HepG2 (cell line): ENCODE results near the gene MRPL28. TPM values are rescaled to one million over a fixed set of nuclear protein-coding genes. Genes with fewer than 3 reads are reported as not detected.

Experiments used
- GATAD1 ChIP-seq: IDR thresholded peaks from 2 replicates; pipeline ENCODE4 v1.6.1; 2016; ENCODE audit warnings: missing genetic modification reagents, missing compliant biosample characterization
- NONO ChIP-seq, 2 experiments: fragments of 450-650 bp in 1 of 2; sonication (generic) in 1 of 2; formaldehyde crosslinking in 1 of 2; IDR thresholded peaks in 1 of 2; conservative IDR thresholded peaks in 1 of 2; 2 replicates each; pipeline versions ENCODE4 v1.6.1 to v1.8.0; 2017 to 2022; ENCODE audit warnings: mild to moderate bottlenecking in 1 of 2, missing genetic modification reagents in 1 of 2, moderate library complexity in 1 of 2
- RBAK ChIP-seq: sonication (generic); formaldehyde crosslinking; IDR thresholded peaks from 2 replicates; pipeline ENCODE4 v1.5.1; 2020; ENCODE audit warnings: mild to moderate bottlenecking, missing genetic modification reagents
- RORA ChIP-seq: sonication (generic); formaldehyde crosslinking; IDR thresholded peaks from 2 replicates; pipeline ENCODE4 v1.5.0; 2020; ENCODE audit warnings: mild to moderate bottlenecking, missing genetic modification reagents, moderate library complexity
- SPEN ChIP-seq: sonication (generic); formaldehyde crosslinking; IDR thresholded peaks from 2 replicates; pipeline ENCODE4 v1.5.1; 2020; ENCODE audit warnings: low read depth, mild to moderate bottlenecking, missing genetic modification reagents
- ZBTB40 ChIP-seq, 2 experiments: fragments of 450-650 bp in 1 of 2; sonication (generic) in 1 of 2; formaldehyde crosslinking in 1 of 2; IDR thresholded peaks; 2 replicates each; pipeline versions ENCODE4 v1.6.1 to v1.8.0; 2016 to 2022; ENCODE audit warnings: antibody characterized with exemption in 1 of 2, mild to moderate bottlenecking in 1 of 2, missing genetic modification reagents in 1 of 2
- ZSCAN21 ChIP-seq: sonication (generic); formaldehyde crosslinking; IDR thresholded peaks from 2 replicates; pipeline ENCODE4 v1.8.0; 2022; ENCODE audit warnings: mild to moderate bottlenecking, missing genetic modification reagents, moderate library complexity, borderline replicate concordance
- polyA plus RNA-seq, 8 experiments: library from polyadenylated mRNA; depleted of rRNA in 3 of 8; stranded (reverse) in 7 of 8; unstranded in 1 of 8; fragments of >200 nt; fragmentation: Illumina TruSeq in 4 of 8; extraction: Trizol in 4 of 8; gene quantifications; 2 replicates each; pipeline versions ENCODE4 v1.2.1 to v1.2.3, GENCODE V29; 2011 to 2016; ENCODE audit warnings: low read depth in 4 of 8, missing spikeins in 1 of 8, mixed read lengths in 1 of 8; ENCODE audit not compliant: insufficient read depth in 1 of 8
- total RNA-seq, 5 experiments: library from RNA; depleted of rRNA; stranded (reverse); fragments of >200 nt; fragmentation: Illumina TruSeq; extraction: Trizol; gene quantifications; 2 replicates each; pipeline ENCODE4 v1.2.3, GENCODE V29; 2016; ENCODE audit warnings: low read depth in 1 of 5
- TF ChIP-seq, protein P1 (sequence below): sonication (generic); formaldehyde crosslinking; IDR thresholded peaks from 2 replicates; pipeline ENCODE4 v1.9.0; 2021; ENCODE audit warnings: mild to moderate bottlenecking, missing genetic modification reagents

Gene MRPL28
- total and polyA plus RNA-seq, 2 of the 13 experiments (the other 11 are each of a cell fraction or from before 2014, with no cell fraction given), result 114 to 135 TPM

DNA sequence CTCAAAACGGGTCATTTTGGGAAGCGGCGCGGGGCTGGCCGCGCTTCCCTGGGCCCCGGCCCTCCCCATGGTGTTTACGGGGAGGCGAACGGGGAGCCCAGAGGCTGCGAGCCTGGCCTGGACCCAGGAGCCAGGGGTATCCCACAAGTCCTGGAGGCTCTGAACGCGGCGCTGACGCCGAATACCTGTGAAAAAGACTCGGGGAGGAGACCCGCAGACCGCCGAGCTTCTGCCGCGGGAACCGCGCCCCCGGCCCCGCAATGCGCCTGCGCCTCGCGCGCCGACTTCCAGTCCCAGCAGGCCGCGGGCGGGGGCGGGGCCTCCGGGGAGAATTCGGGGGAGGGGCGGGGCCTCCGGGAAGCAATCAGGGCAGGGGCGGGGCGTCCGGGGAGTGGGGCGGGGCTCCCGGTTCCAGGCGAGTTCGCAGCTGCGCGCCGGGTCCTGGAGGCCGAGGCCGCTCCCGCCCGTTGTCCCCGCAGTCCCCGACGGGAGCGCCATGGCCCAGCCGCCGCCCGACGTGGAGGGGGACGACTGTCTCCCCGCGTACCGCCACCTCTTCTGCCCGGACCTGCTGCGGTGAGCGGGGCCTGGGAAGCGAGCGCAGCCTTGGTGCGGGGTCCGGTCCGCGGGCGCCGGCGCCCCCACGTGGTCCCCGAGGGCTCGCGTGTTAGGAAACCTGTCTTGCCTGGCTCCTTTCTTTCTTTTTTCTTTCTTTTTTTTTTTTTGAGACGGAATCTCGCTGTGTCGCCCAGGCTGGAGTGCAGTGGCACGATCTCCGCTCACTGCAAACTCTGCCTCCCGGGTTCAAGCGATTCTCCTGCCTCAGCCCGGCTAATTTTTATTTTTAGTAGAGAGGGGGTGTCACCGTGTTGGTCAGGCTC lies 31.4 kb upstream of the MRPL28 start, which contains the start of gene DECR2 (continued):
- TF ChIP-seq ZBTB40 (IDR thresholded peaks at IDR 0.05) (no peak), ZBTB40 (CRISPR knock-in tag; IDR thresholded peaks at IDR 0.05) (no peak), GATAD1 (CRISPR knock-in tag) (peak; percentile 43), RORA (CRISPR knock-in tag) (no peak), SPEN (CRISPR knock-in tag) (peak; percentile 61; the same call in 1 of the 2 replicates), RBAK (no peak), ZSCAN21 (CRISPR knock-in tag) (peak; percentile 64), NONO (IDR thresholded peaks at IDR 0.05) (no peak), NONO (CRISPR knock-in tag; conservative IDR thresholded peaks at IDR 0.05) (peak; percentile 74; the same call in 1 of the 2 replicates)
- TF ChIP-seq, protein P1, sequence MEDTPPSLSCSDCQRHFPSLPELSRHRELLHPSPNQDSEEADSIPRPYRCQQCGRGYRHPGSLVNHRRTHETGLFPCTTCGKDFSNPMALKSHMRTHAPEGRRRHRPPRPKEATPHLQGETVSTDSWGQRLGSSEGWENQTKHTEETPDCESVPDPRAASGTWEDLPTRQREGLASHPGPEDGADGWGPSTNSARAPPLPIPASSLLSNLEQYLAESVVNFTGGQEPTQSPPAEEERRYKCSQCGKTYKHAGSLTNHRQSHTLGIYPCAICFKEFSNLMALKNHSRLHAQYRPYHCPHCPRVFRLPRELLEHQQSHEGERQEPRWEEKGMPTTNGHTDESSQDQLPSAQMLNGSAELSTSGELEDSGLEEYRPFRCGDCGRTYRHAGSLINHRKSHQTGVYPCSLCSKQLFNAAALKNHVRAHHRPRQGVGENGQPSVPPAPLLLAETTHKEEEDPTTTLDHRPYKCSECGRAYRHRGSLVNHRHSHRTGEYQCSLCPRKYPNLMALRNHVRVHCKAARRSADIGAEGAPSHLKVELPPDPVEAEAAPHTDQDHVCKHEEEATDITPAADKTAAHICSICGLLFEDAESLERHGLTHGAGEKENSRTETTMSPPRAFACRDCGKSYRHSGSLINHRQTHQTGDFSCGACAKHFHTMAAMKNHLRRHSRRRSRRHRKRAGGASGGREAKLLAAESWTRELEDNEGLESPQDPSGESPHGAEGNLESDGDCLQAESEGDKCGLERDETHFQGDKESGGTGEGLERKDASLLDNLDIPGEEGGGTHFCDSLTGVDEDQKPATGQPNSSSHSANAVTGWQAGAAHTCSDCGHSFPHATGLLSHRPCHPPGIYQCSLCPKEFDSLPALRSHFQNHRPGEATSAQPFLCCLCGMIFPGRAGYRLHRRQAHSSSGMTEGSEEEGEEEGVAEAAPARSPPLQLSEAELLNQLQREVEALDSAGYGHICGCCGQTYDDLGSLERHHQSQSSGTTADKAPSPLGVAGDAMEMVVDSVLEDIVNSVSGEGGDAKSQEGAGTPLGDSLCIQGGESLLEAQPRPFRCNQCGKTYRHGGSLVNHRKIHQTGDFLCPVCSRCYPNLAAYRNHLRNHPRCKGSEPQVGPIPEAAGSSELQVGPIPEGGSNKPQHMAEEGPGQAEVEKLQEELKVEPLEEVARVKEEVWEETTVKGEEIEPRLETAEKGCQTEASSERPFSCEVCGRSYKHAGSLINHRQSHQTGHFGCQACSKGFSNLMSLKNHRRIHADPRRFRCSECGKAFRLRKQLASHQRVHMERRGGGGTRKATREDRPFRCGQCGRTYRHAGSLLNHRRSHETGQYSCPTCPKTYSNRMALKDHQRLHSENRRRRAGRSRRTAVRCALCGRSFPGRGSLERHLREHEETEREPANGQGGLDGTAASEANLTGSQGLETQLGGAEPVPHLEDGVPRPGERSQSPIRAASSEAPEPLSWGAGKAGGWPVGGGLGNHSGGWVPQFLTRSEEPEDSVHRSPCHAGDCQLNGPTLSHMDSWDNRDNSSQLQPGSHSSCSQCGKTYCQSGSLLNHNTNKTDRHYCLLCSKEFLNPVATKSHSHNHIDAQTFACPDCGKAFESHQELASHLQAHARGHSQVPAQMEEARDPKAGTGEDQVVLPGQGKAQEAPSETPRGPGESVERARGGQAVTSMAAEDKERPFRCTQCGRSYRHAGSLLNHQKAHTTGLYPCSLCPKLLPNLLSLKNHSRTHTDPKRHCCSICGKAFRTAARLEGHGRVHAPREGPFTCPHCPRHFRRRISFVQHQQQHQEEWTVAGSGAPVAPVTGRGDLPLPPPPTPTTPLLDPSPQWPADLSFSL (CRISPR knock-in tag), result no peak
